A673 (cell line): Measurements from ENCODE around the gene PRKCB. TPM values are rescaled to one million over a fixed set of nuclear protein-coding genes. Genes with fewer than 3 reads are reported as not detected.

Experiments
- BruUV-seq: library from RNA; stranded (reverse); fragments of 400-500 nt; replicated peaks from 2 replicates; lab custom pipeline; 2021; lab: Mats Ljungman, UMichigan
- CTCF ChIA-PET: fragments of 300-600 bp; sonication (Branson Sonifier 250); formaldehyde crosslinking; loops from one replicate; lab custom pipeline; 2022; ENCODE audit warnings: antibody characterized with exemption; lab: Charles Lee
- POLR2A ChIA-PET: fragments of 300-600 bp; sonication (Branson Sonifier 250); formaldehyde crosslinking; loops from one replicate; lab custom pipeline; 2022; ENCODE audit warnings: antibody characterized with exemption; ENCODE audit not compliant: low non-redundant PET; lab: Charles Lee
- DNase-seq: peaks from one replicate; pipeline ENCODE4 v3.0.0-alpha.2; 2015; ENCODE audit warnings: low spot score
- H3K27ac ChIP-seq: fragments of 200-600 bp; sonication (generic); 2 replicates; pipeline ENCODE4 v1.5.1; 2016; ENCODE audit warnings: mixed run types, low read depth, mild to moderate bottlenecking, mixed read lengths, antibody characterized with exemption, low read length; ENCODE audit not compliant: poor library complexity, severe bottlenecking
- H3K27me3 ChIP-seq: fragments of 200-600 bp; sonication (generic); replicated peaks from 2 replicates; pipeline ENCODE4 v1.6.1; 2017; ENCODE audit warnings: mixed run types, low read depth, mild to moderate bottlenecking, mixed read lengths, antibody characterized with exemption, low read length; ENCODE audit not compliant: insufficient read depth, poor library complexity
- H3K36me3 ChIP-seq: fragments of 200-600 bp; sonication (generic); 2 replicates; pipeline ENCODE4 v1.6.1; 2016; ENCODE audit warnings: mixed run types, mild to moderate bottlenecking, mixed read lengths, antibody characterized with exemption, low read length; ENCODE audit not compliant: insufficient read depth, poor library complexity, severe bottlenecking
- H3K4me1 ChIP-seq: fragments of 200-600 bp; sonication (generic); 2 replicates; pipeline ENCODE4 v1.6.1; 2017; ENCODE audit warnings: mixed run types, mild to moderate bottlenecking, mixed read lengths, antibody characterized with exemption, low read length; ENCODE audit not compliant: insufficient read depth, poor library complexity, severe bottlenecking
- H3K4me3 ChIP-seq: fragments of 200-600 bp; sonication (generic); 2 replicates; pipeline ENCODE4 v1.5.1; 2016; ENCODE audit warnings: low read depth, mixed run types, mild to moderate bottlenecking, mixed read lengths, low read length; ENCODE audit not compliant: poor library complexity, severe bottlenecking
- H3K9me3 ChIP-seq: fragments of 200-600 bp; sonication (generic); 2 replicates; pipeline ENCODE4 v1.6.1; 2016; ENCODE audit warnings: mixed run types, low read depth, mild to moderate bottlenecking, mixed read lengths, antibody characterized with exemption, low read length; ENCODE audit not compliant: poor library complexity, severe bottlenecking
- CTCF ChIP-seq: fragments of 300-800, 200-600 bp; sonication (generic); conservative IDR thresholded peaks from 2 replicates; pipeline ENCODE4 v1.5.1; 2017; ENCODE audit warnings: low read depth, mild to moderate bottlenecking, antibody characterized with exemption, low read length, moderate library complexity, mixed read lengths
- EZH2 ChIP-seq: fragments of 200-600 bp; sonication (generic); IDR thresholded peaks from 2 replicates; pipeline ENCODE4 v1.6.1; 2017; ENCODE audit warnings: borderline replicate concordance, low read depth, mild to moderate bottlenecking, mixed read lengths, antibody characterized with exemption, low read length; ENCODE audit not compliant: poor library complexity, severe bottlenecking
- intact Hi-C: fragments of 100-400 bp; cut with micrococcal nuclease; formaldehyde crosslinking; loops from one replicate; pipeline ENCODE4 v1.10.0; 2022; ENCODE audit not compliant: unreplicated experiment
- total RNA-seq: library from RNA; stranded (reverse); gene quantifications from 2 replicates; pipeline ENCODE4 v1.2.3, GENCODE V29; 2021

PRKCB gene
- total RNA-seq, 1 experiment from 2014 or later, result 171 TPM

- peaks cover 5% of the 10 kb centered on the region for H3K36me3 ChIP-seq
- ChIA-PET CTCF (no interaction called here), POLR2A (no interaction called here)
- H3K4me3 ChIP-seq, result no peak overlapping the region
- TF ChIP-seq CTCF, result no peak
- no peak for TF ChIP-seq EZH2
- no TSS peak for BruUV-seq
- intact Hi-C loops, result no loop called here
- DNase-seq, result no peak
- no peaks in the 10 kb centered on the region for H3K27me3 ChIP-seq
- no peak overlapping the region for H3K27ac ChIP-seq
- H3K9me3 ChIP-seq, result no peaks in the 10 kb centered on the region
- peaks cover 7% of the 10 kb centered on the region for H3K4me1 ChIP-seq
These were observed 295.5 kb downstream of the PRKCB start for GRCh38 chr16:24131294-24131693.

GRCh38 chr16:24132048-24132796 lies 296.4 kb downstream of the PRKCB start:
- no TSS peak for BruUV-seq
- ChIA-PET POLR2A (no interaction called here), CTCF (no interaction called here)
- Histone ChIP-seq H3K4me3 (no peak overlapping the region), H3K36me3 (peaks cover 5% of the 10 kb centered on the region), H3K9me3 (no peaks in the 10 kb centered on the region), H3K4me1 (peaks cover 10% of the 10 kb centered on the region), H3K27me3 (no peaks in the 10 kb centered on the region), H3K27ac (no peak overlapping the region)
- no peak for TF ChIP-seq EZH2
- TF ChIP-seq CTCF, result no peak
- intact Hi-C loops, result no loop called here
- no peak for DNase-seq

GRCh38 chr16:24132797-24133155 lies 297.0 kb downstream of the PRKCB start:
- POLR2A ChIA-PET, result no interaction called here
- BruUV-seq, result no TSS peak

More at GRCh38 chr16:24132797-24133155, 297.0 kb downstream of the PRKCB start:
- H3K36me3 ChIP-seq, result no peaks in the 10 kb centered on the region
- no peaks in the 10 kb centered on the region for H3K9me3 ChIP-seq
- H3K4me1 ChIP-seq, result peaks cover 11% of the 10 kb centered on the region
- H3K27me3 ChIP-seq, result no peaks in the 10 kb centered on the region
- CTCF ChIA-PET, result no interaction called here
- H3K4me3 ChIP-seq, result no peak overlapping the region
- no peak for TF ChIP-seq CTCF
- TF ChIP-seq EZH2, result no peak
- no peak for DNase-seq
- H3K27ac ChIP-seq, result no peak overlapping the region
- intact Hi-C loops, result no loop called here
